ENCODE data around the gene TBC1D5. TPM values are rescaled to one million over a fixed set of nuclear protein-coding genes. Genes with fewer than 3 reads are reported as not detected.

TBC1D5 gene
- total RNA-seq, 1 experiment from 2014 or later, result 26.1 TPM

GRCh38 chr3:17384567-17385296 is 357.7 kb downstream of the TBC1D5 start (continued):
- TF ChIP-seq ZBTB21 (CRISPR knock-in tag; IDR thresholded peaks at IDR 0.05; ENCODE audit: borderline replicate concordance) (no peak), PRRX2 (CRISPR knock-in tag; IDR thresholded peaks at IDR 0.05) (no peak), JAZF1 (CRISPR knock-in tag; IDR thresholded peaks at IDR 0.05) (no peak), CTCF (IDR thresholded peaks at IDR 0.05) (no peak), EMX1 (CRISPR knock-in tag; IDR thresholded peaks at IDR 0.05) (no peak), CREB1 (CRISPR knock-in tag; IDR thresholded peaks at IDR 0.05) (no peak), SP1 (CRISPR knock-in tag; conservative IDR thresholded peaks at IDR 0.05) (no peak), ATF6 (CRISPR knock-in tag; IDR thresholded peaks at IDR 0.05) (no peak)

- POLR2A ChIA-PET, result no interaction called here
- no peaks in the 10 kb centered on the region for H3K36me3 Mint-ChIP-seq
- H3K9me3 Mint-ChIP-seq, result no peaks in the 10 kb centered on the region
- no peak for TF ChIP-seq IRF2 (CRISPR knock-in tag; IDR thresholded peaks at IDR 0.05; ENCODE audit: borderline replicate concordance, low read depth)
- TF ChIP-seq USF2 (CRISPR knock-in tag; IDR thresholded peaks at IDR 0.05), result no peak
- no peak for TF ChIP-seq ARID4B (CRISPR knock-in tag; IDR thresholded peaks at IDR 0.05; ENCODE audit: borderline replicate concordance)
- no peak for TF ChIP-seq ESRRA (CRISPR knock-in tag; IDR thresholded peaks at IDR 0.05; ENCODE audit: borderline replicate concordance)
- no peak for TF ChIP-seq CREB1 (CRISPR knock-in tag; IDR thresholded peaks at IDR 0.05)
- TF ChIP-seq IRF1 (CRISPR knock-in tag; IDR thresholded peaks at IDR 0.05), result no peak
- no peak for TF ChIP-seq FOXK1 (CRISPR knock-in tag; IDR thresholded peaks at IDR 0.05)
- no peak overlapping the region for H3K4me3 Mint-ChIP-seq
- CTCF ChIA-PET, result no interaction called here
- H3K27me3 Mint-ChIP-seq (ENCODE audit: low read depth), result no peaks in the 10 kb centered on the region
- ATAC-seq, result no peak
- DNase-seq (ENCODE audit: low spot score), result no peak
- no peaks in the 10 kb centered on the region for H3K4me1 Mint-ChIP-seq
- H3K27ac Mint-ChIP-seq, result no peak overlapping the region
Observed at GRCh38 chr3:17373304-17373703, 369.1 kb downstream of the TBC1D5 start.

Data from WTC11 (cell line).